Vagina (tissue), 2 donors: ENCODE measurements around the gene ZNF784. TPM values are rescaled to one million over a fixed set of nuclear protein-coding genes. Genes with fewer than 3 reads are reported as not detected.

ENCODE experiments used
- DNase-seq, 2 donors: peaks; one replicate each; pipeline ENCODE4 v3.0.0-alpha.2; 2017; ENCODE audit errors: extremely low spot score in 2 of 2
- H3K27ac ChIP-seq: fragments of 200-600 bp; sonication (generic); one replicate; pipeline ENCODE4 v1.5.1; 2019
- H3K27me3 ChIP-seq: fragments of 200-600 bp; sonication (generic); one replicate; pipeline ENCODE4 v1.5.1; 2019
- H3K36me3 ChIP-seq, 2 donors: fragments of 200-600 bp; sonication (generic); one replicate each; pipeline ENCODE4 v1.5.1; 2017 to 2019
- H3K4me1 ChIP-seq: fragments of 200-600 bp; sonication (generic); one replicate; pipeline ENCODE4 v1.5.1; 2019
- H3K4me3 ChIP-seq, 2 donors: fragments of 200-600 bp; sonication (generic); 1 replicate in 1 of 2; 2 replicates in 1 of 2; pipeline ENCODE4 v1.5.1; 2016 to 2019
- H3K9me3 ChIP-seq: fragments of 200-600 bp; sonication (generic); one replicate; pipeline ENCODE4 v1.5.1; 2019
- POLR2A ChIP-seq, 2 donors: fragments of 450-650 bp; IDR thresholded peaks; one replicate each; pipeline ENCODE4 v1.6.1; 2017; ENCODE audit warnings: antibody characterized with exemption in 2 of 2, mild to moderate bottlenecking in 2 of 2, moderate library complexity in 2 of 2
- POLR2AphosphoS5 ChIP-seq, 2 donors: sonication (generic); formaldehyde crosslinking; IDR thresholded peaks; one replicate each; pipeline ENCODE4 v1.9.0; 2017; ENCODE audit warnings: antibody characterized with exemption in 2 of 2, mild to moderate bottlenecking in 2 of 2, low read depth in 1 of 2; ENCODE audit not compliant: insufficient read depth in 1 of 2
- intact Hi-C: fragments of 100-400 bp; cut with DNase I; formaldehyde crosslinking; loops from one replicate; pipeline ENCODE4 v1.15.1; 2023
- total RNA-seq: library from RNA; depleted of rRNA; stranded (reverse); fragments of >200 nt; gene quantifications from one replicate; pipeline ENCODE4 v1.2.3, GENCODE V29; 2016
- TF ChIP-seq, protein P1 (sequence below), 3 experiments: fragments of 450-650 bp in 2 of 3; fragments of 200-600 bp in 1 of 3; sonication (generic) in 1 of 3; IDR thresholded peaks; one replicate each; pipeline ENCODE4 v1.5.1; 2017 to 2019; ENCODE audit warnings: antibody characterized with exemption in 3 of 3, mild to moderate bottlenecking in 2 of 3, moderate library complexity in 2 of 3

The ZNF784 gene
- total RNA-seq, 1 donor from 2014 or later: 5.2 TPM

- Histone ChIP-seq H3K27me3 (no peaks in the 10 kb centered on the region), H3K9me3 (no peaks in the 10 kb centered on the region), H3K4me3 (no peak overlapping the region), H3K36me3 (no peaks in the 10 kb centered on the region), H3K27ac (no peak overlapping the region), H3K4me1 (peaks cover 34% of the 10 kb centered on the region)
- TF ChIP-seq POLR2A (IDR thresholded peaks at IDR 0.05) (no peak), POLR2AphosphoS5 (IDR thresholded peaks at IDR 0.05; ENCODE audit: insufficient read depth in 1 of 2, low read depth in 1 of 2) (no peak)
- TF ChIP-seq, protein P1, sequence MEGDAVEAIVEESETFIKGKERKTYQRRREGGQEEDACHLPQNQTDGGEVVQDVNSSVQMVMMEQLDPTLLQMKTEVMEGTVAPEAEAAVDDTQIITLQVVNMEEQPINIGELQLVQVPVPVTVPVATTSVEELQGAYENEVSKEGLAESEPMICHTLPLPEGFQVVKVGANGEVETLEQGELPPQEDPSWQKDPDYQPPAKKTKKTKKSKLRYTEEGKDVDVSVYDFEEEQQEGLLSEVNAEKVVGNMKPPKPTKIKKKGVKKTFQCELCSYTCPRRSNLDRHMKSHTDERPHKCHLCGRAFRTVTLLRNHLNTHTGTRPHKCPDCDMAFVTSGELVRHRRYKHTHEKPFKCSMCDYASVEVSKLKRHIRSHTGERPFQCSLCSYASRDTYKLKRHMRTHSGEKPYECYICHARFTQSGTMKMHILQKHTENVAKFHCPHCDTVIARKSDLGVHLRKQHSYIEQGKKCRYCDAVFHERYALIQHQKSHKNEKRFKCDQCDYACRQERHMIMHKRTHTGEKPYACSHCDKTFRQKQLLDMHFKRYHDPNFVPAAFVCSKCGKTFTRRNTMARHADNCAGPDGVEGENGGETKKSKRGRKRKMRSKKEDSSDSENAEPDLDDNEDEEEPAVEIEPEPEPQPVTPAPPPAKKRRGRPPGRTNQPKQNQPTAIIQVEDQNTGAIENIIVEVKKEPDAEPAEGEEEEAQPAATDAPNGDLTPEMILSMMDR (IDR thresholded peaks at IDR 0.05): no peak
- intact Hi-C loops: no loop called here
- DNase-seq: no peak
Measured at GRCh38 chr19:55633861-55634260, 9.5 kb upstream of the ZNF784 start.

- intact Hi-C loops: no loop called here
- no peaks in the 10 kb centered on the region for H3K36me3 ChIP-seq
- H3K27ac ChIP-seq: peak overlapping the region; percentile 44
- no peaks in the 10 kb centered on the region for H3K27me3 ChIP-seq
- H3K4me1 ChIP-seq: peaks cover 29% of the 10 kb centered on the region
- DNase-seq: no peak
- no peak overlapping the region for H3K4me3 ChIP-seq
- H3K9me3 ChIP-seq: no peaks in the 10 kb centered on the region
- no peak for TF ChIP-seq POLR2AphosphoS5 (IDR thresholded peaks at IDR 0.05; ENCODE audit: insufficient read depth in 1 of 2, low read depth in 1 of 2)
- TF ChIP-seq, protein P1 (IDR thresholded peaks at IDR 0.05): peak; percentile 65 to 96 (median 94)
Measured at GRCh38 chr19:55632463-55632834, 8.1 kb upstream of the ZNF784 start.

- DNase-seq: no peak
- no peaks in the 10 kb centered on the region for H3K9me3 ChIP-seq
- intact Hi-C loops: no loop called here
- no peaks in the 10 kb centered on the region for H3K27me3 ChIP-seq
- no peaks in the 10 kb centered on the region for H3K36me3 ChIP-seq
- no peak overlapping the region for H3K27ac ChIP-seq
- peaks cover 14% of the 10 kb centered on the region for H3K4me1 ChIP-seq
- H3K4me3 ChIP-seq: no peak overlapping the region
- no peak for TF ChIP-seq POLR2AphosphoS5 (IDR thresholded peaks at IDR 0.05; ENCODE audit: insufficient read depth in 1 of 2, low read depth in 1 of 2)
- no peak for TF ChIP-seq POLR2A (IDR thresholded peaks at IDR 0.05)
- TF ChIP-seq, protein P1 (IDR thresholded peaks at IDR 0.05): no peak
Measured at GRCh38 chr19:55626350-55626749, 2.0 kb upstream of the ZNF784 start.

DNA sequence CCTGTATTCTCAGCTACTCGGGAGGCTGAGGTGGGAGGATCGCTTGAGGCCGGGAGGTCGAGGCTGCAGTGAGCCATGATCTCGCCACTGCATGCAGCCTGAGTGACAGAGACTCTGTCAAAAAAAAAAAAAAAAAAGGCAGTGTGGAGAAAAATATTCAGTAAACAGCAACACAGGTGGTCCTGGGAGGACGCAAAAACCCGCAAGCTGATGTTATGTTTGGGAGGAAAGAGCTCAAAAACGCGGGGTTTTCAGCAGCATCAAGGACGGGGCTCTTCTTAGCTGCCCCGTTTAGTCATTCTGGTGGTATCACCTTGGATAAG lies 599 bp upstream of the ZNF784 start:
- intact Hi-C loops: no loop called here
- TF ChIP-seq, protein P1 (IDR thresholded peaks at IDR 0.05): no peak
- TF ChIP-seq POLR2A (IDR thresholded peaks at IDR 0.05): no peak
- no peak for TF ChIP-seq POLR2AphosphoS5 (IDR thresholded peaks at IDR 0.05; ENCODE audit: insufficient read depth in 1 of 2, low read depth in 1 of 2)
- no peaks in the 10 kb centered on the region for H3K36me3 ChIP-seq
- H3K9me3 ChIP-seq: no peaks in the 10 kb centered on the region
- H3K27ac ChIP-seq: peak overlapping the region; percentile 97
- no peak for DNase-seq
- H3K4me1 ChIP-seq: peaks cover 14% of the 10 kb centered on the region
- H3K4me3 ChIP-seq: peak overlapping the region; percentile 64 to 69
- no peaks in the 10 kb centered on the region for H3K27me3 ChIP-seq

DNA sequence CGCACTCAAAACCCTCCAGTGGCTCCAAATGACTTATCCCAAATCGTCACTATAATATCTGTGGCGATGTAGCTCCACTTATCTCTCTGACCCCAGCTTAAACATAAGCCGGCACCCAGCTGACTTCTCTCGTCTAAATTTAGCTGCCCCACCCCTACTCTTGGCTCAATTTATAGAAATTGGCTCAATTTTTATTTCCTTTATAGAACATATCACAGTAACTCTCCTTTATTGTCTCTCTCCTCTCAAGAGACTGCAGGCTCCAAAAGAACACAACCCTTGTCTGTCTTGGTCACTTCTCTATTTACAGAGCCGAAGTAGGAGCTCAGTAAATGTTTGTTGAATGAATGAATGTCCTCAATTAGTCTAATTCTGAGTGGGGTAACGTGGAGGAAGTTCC lies 805 bp downstream of the ZNF784 start:
- Histone ChIP-seq H3K4me3 (peak overlapping the region in 1 of 2 donors; percentile 69), H3K27ac (peak overlapping the region; percentile 97), H3K36me3 (no peaks in the 10 kb centered on the region), H3K9me3 (no peaks in the 10 kb centered on the region), H3K4me1 (peaks cover 14% of the 10 kb centered on the region), H3K27me3 (no peaks in the 10 kb centered on the region)
- intact Hi-C loops: no loop called here
- DNase-seq: no peak
- TF ChIP-seq POLR2A (IDR thresholded peaks at IDR 0.05): no peak
- TF ChIP-seq POLR2AphosphoS5 (IDR thresholded peaks at IDR 0.05; ENCODE audit: insufficient read depth in 1 of 2, low read depth in 1 of 2): no peak
- TF ChIP-seq, protein P1 (IDR thresholded peaks at IDR 0.05): no peak
